ENCODE measurements around the gene CRLF2.
"Not testable (repeated sequence)": the region's sequence is repeated elsewhere in the genome, so short reads cannot be mapped to it uniquely, and the experiment has no call there.

The CRLF2 gene, protein sequence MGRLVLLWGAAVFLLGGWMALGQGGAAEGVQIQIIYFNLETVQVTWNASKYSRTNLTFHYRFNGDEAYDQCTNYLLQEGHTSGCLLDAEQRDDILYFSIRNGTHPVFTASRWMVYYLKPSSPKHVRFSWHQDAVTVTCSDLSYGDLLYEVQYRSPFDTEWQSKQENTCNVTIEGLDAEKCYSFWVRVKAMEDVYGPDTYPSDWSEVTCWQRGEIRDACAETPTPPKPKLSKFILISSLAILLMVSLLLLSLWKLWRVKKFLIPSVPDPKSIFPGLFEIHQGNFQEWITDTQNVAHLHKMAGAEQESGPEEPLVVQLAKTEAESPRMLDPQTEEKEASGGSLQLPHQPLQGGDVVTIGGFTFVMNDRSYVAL

DNA sequence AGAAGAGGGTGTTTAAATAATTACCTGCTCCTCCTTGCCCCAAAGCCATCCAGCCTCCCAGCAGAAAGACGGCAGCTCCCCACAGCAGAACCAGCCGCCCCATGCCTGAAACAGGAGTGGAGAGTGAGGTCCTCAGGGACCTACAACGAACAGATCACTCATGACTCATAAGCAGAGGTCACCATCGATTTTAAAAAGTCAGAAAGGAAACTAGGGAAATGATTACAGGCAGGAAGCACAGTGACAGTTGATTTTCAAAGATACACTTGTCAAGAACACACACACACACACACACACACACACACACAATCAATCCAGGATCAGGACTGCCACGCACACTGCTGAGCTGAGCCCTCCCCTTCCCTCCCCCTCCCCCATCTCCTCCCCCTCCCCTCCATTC lies at the start of gene CRLF2:
CRLF2 (minus strand) TSS at position 118 of the 400 bp plus-strand sequence; CDS start at position 103, 15 bp downstream.
- peak; percentile 56 for DNase-seq

- DNase-seq = not testable (repeated sequence)
Observed at GRCh38 chrX:1261771-1262170, 49.3 kb upstream of the CRLF2 start.

DNA sequence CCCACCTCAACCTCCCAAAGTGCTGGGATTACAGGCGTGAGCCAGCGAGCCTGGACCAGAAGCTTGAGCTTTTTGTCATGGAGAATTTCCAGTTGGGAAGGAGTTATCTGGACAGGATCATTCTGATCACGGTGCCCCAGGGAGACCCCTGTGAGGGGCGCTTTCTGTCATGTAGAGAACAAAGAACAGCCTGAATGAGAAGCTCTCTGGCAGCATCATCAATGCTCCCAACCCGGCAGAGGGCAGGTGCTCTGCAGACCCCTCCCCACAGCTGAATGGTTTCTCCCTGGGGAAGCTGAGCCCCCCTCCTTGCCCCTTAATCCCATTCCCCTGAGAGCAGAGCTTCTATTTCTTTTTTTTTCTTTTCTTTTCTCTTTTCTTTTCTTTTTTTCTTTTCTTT lies 48.8 kb upstream of the CRLF2 start:
- no peak for DNase-seq

GRCh38 chrX:1252861-1253260 lies 40.4 kb upstream of the CRLF2 start:
- DNase-seq = no peak

- DNase-seq = peak; percentile 68
Observed at GRCh38 chrX:1249101-1249887, 36.8 kb upstream of the CRLF2 start.

GRCh38 chrX:1248331-1249061 lies 36.0 kb upstream of the CRLF2 start:
- peak; percentile 55 for DNase-seq

DNA sequence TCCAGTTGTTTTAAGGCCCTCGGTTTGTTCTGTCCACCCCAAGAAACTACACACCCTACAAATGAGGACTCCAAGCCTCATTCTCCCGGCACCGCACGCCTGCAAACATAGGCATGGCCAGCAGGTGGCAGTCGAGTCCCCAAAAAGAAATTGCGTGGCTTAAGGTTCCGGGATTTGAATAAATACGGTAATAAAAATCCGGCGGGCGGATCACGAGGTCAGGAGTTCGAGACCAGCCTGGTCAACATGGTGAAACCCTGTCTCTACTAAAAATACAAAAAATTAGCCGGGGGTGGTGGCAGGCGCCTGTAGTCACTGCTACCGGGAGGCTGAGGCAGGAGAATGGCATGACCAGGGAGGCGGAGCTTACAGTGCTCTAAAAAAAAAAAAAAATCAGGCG lies 34.4 kb upstream of the CRLF2 start:
- peak; percentile 96 for DNase-seq

DNA sequence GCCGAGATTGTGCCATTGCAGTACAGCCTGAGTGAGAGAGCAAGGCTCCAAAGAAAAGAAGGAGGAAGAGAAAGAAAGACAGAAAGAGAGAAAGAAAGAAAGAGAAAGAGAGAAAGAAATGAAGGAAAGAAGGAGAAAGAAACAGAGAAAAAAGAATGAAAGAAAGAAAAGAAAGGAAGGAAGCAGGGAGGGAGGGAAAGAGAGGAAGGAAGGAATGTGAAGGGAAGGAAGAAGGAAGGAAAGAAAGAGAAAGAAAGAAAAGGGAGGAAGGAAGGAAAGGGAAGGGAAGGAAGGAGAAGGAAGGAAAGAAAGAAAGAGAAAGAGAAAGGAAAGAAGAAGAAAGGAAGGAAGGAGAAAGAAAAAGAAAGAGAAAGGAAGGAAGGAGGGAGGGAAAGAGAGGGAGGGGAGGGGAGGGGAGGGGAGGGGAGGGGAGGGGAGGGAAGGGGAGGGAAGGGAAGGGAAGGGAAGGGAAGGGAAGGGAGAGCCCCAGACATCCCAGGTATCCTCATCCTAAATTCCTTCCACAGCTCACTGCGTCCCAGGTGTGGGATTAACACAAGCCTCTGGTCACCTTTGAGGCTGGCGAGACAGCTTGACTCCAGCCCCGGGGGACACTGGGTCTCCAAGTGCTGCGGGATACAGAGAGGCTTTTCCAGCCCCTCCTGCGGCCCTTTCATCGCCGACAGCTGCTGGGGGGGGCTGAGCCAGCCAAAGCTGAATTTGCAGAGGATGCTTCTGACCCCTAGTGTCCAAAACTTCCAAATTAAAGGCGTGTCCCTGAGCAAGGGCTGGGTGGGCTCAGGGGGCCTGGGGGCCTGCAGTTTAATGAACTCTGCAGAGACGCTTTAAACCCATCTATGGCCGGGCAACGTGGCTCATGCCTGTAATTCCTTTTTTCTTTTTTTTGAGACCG lies 32.0 kb upstream of the CRLF2 start:
- DNase-seq = peak; percentile 50

- peak; percentile 65 for DNase-seq
Observed at GRCh38 chrX:1242891-1243402, 30.5 kb upstream of the CRLF2 start.

DNA sequence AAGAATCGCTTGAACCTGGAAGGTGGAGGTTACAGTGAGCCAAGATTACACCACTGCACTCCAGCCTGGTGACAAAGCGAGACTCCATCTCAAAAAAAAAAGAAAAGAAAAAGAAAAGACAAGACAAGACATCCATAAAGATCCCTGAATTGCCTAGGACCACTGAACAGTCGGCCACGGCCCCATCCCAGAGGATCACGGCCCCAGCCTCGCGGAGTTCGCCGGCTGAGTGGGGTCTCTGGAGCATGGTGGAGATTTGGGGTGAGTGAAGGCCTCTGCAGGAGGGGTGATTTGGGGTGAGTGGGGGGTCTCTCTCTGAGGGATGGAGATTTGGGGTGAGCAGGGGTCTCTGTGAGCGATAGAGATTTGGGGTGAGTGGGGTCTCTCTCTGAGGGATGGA lies 28.1 kb upstream of the CRLF2 start:
- not testable (repeated sequence) for DNase-seq

GRCh38 chrX:1239681-1240142 lies 27.3 kb upstream of the CRLF2 start:
- DNase-seq = peak; percentile 47

GRCh38 chrX:1231850-1232465 lies 19.5 kb upstream of the CRLF2 start:
- DNase-seq = no peak

- not testable (repeated sequence) for DNase-seq
Observed at GRCh38 chrX:1228101-1228500, 15.7 kb upstream of the CRLF2 start.

- no peak for DNase-seq
Observed at GRCh38 chrX:1226249-1226648, 13.8 kb upstream of the CRLF2 start.

GRCh38 chrX:1224954-1225353 lies 12.5 kb upstream of the CRLF2 start:
- peak; percentile 39 for DNase-seq

DNA sequence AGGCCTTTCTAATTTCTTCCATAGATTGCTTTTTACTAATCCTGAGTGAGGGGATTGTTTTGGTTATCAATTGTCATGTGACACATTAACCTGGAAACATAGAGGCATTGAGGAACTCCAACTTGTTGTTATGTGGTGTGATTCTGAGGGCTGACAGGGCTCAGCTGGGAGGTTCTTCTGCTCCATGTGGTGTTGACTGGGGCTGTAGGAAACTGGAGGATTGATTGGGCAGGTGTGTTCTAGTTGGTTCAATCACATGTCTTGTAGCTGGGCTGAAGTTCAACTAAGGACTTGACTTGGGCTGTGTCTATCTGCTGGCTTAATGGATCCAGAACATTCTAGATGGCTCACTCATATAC lies 10.8 kb upstream of the CRLF2 start:
- no peak for DNase-seq

- no peak for DNase-seq
Observed at GRCh38 chrX:1222531-1223241, 10.2 kb upstream of the CRLF2 start.

GRCh38 chrX:1221296-1221845 lies 8.9 kb upstream of the CRLF2 start:
- DNase-seq = no peak

DNA sequence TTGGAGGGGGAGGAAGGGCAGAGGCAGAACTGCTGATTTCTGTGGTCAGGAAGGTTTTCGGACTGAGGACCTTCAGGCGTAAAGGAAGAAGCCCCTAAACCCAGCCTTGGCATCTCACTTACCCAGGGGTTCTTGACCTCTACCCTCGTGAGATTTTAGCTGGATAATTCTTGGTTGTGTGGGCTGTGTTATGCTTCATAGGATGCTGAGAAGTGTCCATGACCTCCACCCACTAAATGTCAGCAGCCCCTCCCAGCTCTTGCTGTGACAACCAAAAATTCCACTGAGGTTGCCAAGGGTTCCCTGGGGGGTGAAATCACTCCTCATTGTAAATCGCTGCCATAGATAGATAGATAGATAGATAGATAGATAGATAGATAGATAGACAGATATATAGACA lies 5.8 kb upstream of the CRLF2 start:
- peak; percentile 18 for DNase-seq

DNA sequence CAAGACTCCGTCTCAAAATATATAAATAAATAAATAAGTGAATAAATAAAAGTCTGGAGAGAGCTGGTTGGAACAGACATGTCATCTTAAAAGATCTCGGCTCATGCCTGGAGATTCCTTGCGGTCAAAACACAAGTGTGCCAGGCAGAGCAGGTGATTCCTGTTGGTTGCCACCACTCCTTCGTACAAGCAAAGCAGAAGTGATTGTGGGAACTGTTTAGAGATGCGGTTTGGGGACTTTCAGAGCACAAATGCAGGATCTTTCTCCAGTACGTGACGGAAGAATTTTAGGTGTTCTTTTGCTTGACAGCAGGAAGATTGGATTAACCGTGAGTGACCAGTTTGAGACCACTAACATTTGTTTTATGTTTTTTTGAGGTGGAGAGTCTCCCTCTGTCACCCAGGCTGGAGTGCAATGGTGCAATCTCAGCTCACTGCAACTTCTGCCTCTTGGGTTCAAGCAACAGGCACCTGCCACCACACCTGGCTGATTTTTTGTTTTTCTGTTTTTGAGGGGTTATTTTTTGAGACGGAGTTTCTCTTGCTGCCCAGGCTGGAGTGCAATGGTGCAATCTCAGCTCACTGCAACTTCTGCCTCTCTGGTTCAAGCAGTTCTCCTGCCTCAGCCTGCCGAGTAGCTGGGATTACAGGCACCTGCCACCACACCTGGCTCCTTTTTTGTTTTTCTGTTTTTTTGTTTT lies 2.8 kb upstream of the CRLF2 start:
- peak; percentile 20 for DNase-seq

Measured in stimulated activated CD8-positive, alpha-beta memory T cell treated with anti-CD3 and anti-CD28 coated beads, Interleukin-4, amount 100 ng/mL, for 48 hours (primary cell).